ENCODE results near the gene CACUL1.
A peak's percentile ranks its signal among the peaks of the same experiment; 100 is the strongest.
"Not testable (repeated sequence)": the region's sequence is repeated elsewhere in the genome, so short reads cannot be mapped to it uniquely, and the experiment has no call there.

The CACUL1 gene

DNA sequence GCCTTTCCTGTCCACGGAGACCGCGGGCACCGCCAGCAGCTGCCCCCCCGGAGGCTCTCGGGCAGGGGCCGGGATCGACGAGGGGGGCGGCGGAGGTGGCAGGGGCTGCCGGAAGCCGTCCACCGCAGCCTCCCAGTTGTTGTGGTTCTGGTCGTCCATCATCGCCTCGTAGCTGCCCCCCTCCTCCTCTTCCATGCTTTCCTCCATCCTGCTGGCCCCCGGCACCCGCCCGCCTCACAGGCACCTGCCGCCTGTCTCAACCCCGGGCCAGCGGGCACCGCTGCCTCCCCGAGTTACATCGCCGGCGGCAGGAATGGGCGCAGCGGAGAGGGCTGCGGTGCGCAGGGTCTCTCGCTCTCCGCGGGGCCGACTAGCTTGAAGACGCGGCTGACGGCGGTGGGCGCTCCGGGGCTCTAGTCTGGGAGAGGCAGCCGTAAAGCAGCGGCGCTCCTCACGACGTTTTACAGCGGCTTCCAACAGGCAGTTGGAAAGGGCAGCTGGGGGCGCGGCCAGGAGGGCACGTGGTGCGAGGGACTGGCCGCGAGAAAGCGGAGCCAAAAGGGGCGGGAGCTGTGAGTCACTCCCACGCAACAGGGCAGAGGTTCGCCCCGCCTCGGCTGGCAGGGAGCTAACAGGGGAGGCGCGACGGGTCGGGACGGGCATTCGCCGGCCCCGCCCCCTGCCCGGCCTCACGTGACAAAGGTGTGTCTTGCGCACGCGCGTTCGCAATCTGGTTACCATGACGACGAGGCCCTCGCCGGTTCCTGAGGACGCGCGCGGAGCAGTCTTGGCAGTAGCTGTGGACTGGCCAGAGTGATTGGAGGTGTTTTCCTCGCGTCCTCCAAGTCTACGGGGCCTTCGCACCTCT is at the start of gene CACUL1:
TSS of gene CACUL1 (minus strand) at position 415 of the 868 bp plus-strand sequence. CDS start at position 207, 208 bp downstream.
- DNase-seq, result peak; percentile 95

DNA sequence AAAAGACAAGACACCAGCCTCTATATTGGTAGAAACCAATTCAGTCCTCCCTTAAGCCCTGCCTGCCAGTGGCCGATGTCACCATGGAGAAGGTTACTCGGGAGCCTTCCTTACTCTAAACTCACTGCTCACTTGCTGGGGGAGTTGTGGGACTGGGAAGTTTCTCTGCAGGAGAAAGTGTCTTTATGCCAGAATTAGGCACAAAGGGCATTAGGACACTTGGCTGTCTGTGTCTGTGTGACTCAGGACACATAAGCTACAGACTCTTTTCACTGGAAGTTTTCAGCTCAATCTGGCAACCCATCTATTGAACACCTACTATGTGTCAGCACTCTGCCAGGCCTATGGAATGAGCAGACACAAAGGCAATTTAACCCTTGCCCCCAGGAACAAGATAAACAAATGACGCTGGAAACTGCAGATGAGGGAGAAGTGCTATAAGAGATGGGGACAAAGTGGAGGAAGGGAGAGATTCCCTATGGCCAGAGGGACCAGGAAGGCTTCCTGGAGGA is 49.5 kb upstream of the CACUL1 start:
- DNase-seq, result no peak

DNA sequence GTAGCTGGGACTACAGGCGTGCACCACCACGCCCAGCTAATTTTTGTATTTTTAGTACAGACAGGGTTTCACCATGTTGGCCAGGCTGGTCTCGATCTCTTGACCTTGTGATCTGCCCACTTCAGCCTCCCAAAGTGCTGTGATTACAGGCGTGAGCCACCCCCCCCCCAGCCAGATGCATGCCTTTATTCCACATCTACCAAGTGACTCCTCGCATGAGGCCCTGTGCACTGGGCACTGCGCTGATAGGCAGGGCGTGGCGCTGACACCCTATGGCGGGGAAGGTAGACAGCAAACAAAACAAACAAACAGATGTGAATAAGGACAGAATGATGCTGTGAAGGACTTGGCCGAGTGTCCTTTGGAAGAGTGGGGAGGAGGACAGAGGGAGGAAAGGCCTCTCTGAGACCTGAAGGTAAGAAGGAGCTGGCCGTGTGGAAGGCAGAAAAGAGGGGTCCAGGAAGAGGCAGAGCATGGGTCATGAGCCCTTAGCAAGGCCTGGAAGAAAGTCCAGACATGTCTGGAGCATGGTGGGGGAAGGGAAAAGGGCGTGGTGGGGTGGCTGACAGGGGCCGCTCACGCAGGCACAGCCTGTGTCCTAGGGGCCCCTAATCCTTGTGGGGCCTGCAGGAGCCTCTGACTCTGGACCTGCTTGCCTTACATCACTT is 47.5 kb upstream of the CACUL1 start:
- no peak for DNase-seq

DNA sequence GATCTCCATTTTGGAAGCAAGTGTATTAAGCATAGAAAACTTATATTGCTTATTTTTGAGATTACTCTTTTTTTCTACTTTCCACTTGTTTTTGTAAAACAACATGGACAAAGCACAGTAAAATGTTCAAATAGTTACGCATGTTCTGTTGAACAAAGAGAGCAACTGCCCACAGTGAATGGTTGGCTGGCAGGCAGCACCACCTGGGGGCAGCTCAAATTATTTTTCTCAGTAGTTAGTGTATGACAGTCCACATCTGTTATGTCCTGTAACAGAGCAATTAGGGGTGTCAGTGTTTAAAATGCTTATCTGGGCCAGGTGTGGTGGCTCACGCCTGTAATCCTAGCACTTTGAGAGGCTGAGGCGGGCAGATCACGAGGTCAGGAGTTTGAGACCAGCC is 46.1 kb upstream of the CACUL1 start:
- no peak for DNase-seq

DNA sequence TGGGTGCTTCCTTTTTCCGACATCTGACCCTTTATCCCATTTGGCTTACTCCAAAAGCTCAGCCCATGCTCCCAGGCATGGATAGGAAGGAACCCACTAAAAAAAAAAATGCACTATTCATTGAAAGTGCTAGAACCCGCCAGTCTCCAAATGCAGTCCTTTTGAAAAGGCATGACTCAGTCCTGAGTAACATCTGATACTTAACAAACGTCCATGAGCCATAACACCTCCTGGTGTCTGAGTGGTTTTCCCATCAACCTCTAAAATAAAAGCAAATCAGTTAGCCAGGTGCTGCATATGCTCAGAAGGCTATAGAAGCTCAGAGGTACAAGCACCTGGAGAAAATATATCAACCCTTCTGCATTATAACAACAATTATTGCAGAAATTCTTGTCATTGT is 45.0 kb upstream of the CACUL1 start:
- peak; percentile 28 for DNase-seq

DNA sequence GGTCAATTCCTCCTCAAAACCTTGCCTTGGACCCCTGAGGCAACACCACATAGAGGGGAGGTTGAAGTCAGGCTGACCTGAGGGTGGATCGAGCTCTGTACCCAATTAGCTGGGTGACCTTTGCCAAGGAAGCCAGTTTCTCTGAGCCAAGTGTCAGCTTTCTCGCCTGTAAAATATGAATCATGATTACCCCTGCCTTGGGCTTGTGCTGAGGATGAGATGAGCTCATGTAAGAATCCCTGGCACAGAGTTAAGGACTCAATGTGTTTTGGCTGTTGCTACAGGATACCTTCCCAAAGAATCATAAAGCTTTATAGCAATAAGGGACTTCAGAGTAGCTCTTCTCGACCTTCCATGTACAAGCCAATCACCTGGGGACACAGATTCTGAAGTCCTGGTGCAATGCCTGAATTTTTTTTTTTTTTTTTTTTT is 43.5 kb upstream of the CACUL1 start:
- peak; percentile 60 for DNase-seq

DNA sequence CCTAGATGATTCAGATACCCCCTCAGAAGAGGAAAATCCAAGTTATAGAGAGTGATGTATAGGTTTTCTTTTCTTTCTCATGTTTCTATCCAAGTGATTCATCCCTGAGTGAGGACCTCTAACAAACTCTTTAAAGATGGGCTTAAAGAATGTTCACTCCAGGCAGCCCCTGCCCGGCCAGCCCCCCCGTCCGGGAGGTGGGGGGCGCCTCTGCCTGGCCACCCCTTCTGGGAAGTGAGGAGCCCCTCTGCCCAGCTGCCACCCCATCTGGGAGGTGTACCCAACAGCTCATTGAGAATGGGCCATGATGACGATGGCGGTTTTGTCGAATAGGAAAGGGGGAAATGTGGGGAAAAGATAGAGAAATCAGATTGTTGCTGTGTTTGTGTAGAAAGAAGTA is 40.2 kb upstream of the CACUL1 start:
- DNase-seq, result not testable (repeated sequence)

DNA sequence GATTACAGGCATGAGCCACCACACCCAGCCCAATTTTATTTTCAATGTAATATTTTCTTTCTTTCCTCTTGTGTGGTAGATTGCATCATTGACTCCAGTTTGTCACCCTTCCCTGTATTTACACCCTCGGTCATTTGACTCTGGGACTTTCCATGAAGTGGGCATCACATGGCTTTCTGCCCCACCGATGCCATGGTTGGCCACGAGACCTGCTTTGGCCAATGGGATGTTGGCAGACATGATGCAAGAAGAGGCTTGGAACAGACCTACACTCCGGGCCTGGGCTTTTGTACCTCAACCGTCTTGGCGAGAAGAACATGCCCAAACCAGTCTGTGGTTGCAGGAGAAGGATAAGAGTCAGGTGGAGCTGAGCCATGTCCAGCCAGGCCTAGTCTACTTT is 38.8 kb upstream of the CACUL1 start:
- DNase-seq, result no peak

DNA sequence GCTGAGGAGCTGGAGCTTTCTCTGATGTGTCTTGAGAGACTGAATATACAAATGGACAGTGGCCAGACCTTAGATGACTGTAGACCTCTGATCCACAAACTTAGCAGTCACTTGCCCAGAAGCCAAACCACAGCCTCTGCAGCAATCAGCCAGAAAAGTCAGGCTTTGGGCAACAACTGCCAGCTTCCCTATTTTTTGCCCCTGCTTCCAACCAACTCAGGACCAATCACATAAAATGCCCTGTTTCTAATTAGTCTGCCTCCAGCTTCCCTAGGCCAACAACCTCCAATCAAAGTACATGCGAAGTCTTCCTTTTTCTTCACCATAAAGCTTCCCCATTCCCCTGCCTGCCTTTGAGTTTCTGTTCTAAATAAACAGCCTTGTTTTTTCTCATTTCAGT is 37.8 kb upstream of the CACUL1 start:
- DNase-seq, result no peak

DNA sequence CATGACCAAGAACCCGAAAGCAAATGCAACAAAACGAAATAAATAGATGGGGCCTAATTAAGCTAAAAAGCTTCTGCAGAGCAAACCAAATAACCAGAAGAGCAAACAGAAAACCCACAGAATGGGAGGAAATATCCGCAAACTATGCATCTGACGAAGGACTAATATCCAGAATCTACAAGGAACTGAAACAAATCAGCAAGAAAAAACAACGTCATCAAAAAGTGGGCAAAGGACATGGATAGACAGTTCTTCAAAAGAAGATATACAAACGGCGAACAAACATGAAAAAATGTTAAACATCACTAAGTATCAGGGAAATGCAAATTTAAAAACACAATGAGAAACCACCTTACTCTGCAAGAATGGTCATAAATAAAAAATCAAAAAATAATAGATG is 35.3 kb upstream of the CACUL1 start:
- no peak for DNase-seq

DNA sequence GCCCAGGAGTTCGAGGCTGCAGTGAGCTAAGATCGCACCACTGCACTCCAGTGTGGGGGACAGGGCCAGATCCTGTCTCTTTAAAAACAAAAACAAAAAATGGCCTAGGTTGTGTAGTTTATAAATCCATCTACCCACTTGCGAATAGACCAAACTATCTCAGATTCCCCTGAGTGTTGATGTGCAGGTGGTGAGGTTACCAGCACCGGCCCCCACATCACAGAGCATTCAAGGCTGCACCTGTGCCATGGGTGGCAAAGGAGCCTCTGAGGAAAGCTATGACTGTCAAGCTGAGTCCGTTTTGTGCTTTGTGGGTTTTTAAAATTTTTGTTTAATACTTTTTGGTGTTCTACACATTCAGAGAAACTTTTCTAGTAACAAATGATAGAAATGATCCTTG is 30.8 kb upstream of the CACUL1 start:
- no peak for DNase-seq

DNA sequence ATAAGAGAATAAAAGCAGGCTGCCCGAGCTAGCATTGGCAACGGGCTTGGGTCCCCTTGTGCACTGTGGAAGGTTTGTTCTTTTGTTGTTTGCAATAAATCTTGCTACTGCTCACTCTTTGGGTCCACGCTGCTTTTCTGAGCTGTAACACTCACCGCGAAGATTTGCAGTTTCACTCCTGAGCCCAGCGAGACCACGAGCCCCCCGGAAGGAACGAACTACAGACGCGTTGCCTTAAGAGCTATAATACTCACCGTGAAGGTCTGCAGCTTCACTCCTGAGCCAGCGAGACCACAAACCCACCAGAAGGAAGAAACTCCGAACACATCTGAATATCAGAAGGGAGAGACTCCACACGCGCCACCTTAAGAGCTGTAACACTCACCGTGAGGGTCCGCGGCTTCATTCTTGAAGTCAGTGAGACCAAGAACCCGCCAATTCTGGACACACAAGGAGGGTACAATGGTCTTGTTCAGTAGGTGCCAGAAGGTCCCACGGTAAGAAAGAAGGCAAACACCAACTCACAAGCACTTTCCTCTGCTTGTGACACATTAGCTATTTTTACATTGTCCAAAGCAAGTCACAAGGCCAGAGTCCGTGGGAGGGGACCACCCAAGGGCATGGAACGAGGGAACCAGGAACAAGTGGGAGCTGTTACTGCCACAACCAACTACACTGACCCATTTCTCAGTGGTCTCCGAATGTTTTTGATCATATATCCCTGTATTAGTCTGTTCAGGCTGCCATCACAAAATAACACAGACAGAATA is 29.2 kb upstream of the CACUL1 start:
- DNase-seq, result no peak

DNA sequence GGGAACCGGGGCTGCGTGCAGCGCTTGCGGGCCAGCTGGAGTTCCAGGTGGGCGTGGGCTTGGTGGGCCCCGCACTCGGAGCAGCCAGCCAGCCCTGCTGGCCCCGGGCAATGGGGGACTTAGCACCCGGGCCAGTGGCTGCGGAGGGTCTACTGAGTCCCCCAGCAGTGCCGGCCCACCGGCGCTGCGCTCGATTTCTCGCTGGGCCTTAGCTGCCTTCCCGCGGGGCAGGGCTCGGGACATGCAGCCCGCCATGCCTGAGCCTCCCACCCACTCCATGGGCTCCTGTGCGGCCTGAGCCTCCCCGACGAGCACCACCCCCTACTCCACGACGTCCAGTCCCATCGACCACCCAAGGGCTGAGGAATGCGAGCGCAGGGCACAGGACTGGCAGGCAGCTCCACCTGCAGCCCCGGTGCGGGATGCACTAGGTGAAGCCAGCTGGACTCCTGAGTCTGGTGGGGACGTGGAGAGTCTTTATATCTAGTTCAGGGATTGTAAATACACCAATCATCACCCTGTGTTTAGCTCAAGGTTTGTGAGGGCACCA is 28.2 kb upstream of the CACUL1 start:
- not testable (repeated sequence) for DNase-seq

DNA sequence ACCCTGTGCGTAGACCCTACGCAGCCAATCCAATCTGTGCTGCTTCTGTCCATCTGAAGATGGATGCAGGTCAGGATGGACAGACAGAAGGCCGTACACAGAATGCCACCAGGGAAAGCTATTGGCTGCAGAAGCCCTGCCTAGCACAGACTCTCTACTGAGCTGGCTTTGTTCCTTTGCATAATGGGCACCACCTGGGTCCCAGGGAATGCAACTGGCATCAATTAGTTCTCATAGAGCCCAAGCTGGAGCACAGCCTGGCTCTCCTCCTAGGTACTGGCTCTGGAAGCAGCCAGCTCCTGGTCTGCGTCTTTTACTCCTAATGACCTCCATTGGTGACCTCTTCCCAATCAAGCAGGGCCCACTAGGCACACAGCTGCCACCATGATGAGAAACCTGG is 26.8 kb upstream of the CACUL1 start:
- no peak for DNase-seq

DNA sequence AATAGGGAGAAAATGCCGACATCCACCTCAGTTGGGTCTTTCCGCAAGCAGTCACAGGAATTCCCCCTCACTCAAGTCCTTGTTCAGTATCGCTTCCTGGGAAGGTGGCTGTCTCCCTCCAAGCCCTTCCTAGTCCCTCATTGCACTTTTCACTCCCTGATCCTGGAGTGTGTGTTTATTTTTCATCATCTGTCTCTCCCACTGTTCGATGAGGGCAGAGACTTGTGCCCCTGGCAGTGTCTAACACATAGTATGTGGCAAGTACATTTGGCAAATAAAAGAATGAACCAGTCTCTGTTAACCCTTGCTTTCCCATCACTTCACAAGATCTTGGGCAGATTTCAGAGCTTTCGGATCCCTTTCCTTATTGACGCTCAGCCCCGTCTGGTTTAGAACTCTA is 24.0 kb upstream of the CACUL1 start:
- DNase-seq, result no peak

DNA sequence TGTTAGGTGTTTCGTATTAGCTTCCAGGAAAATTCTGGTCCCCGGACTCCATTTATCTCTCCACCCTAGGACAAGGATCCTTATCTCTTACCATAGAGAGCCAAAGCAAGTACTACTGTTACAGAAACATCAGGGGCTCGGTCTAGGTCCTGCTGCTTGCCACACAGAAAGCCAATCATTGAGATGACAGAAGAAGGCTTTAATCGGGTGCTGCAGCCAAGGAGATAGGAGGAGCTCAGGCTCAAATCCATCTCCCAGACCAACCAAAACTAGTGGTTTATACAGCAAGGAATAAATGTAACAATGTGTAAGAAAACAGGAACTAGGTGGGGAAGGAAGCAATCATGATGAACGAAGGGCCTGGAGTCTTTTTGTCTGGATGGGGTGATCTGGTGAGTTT is 22.2 kb upstream of the CACUL1 start:
- no peak for DNase-seq

DNA sequence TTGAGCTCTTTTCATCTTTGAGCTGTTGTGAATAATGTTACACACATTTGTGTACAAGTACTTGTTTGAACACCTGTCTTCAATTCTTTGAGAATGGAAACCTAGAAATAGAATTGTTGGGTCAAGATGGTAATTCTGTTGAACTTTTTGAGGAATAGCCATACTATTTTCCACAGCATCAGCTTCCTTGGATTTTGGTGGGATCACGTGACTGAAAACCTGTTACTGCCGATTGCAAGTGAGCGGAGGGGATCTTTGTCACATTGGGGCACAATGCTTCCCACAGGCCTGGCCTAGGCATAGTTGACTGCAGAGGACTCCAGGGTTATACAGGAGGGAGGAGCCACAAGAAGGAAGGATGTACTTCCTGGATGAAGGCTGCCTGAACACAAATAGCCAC is 21.3 kb upstream of the CACUL1 start:
- DNase-seq, result no peak

DNA sequence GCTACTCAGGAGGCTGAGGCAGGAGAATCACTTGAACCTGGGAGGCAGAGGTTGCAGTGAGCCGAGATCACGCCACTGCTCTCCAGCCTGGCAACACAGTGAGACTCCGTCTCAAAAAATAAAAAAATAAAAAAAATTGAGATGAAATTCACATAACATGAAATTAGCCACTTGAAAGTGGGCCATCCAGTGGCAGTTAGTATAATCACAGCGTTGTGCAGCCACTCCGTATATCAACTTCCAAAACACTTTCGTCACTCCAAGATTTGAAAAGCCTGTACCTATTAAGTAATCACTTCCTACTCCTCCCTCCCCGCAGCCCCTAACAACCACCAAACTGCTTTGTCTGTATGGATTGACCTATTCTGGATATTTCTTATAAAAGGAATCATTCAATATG is 20.7 kb upstream of the CACUL1 start:
- no peak for DNase-seq

DNA sequence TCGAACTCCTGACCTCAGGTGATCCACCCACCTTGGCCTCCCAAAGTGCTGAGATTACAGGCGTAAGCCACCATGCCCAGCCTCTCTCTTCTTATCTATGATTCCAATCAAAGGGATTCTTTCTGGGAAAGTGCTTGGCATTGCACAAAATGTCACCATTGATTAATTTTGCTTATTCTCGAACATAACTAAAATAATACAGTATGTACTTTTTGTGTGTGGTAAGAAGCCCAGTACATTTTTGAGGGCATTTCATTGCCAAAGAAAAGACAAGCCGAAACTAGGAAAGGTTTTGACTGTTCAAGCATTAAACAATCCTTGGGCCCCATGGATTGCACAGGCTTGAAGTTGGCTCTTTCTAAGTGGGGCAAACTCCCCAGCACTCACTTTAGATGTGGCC is 18.3 kb upstream of the CACUL1 start:
- no peak for DNase-seq

DNA sequence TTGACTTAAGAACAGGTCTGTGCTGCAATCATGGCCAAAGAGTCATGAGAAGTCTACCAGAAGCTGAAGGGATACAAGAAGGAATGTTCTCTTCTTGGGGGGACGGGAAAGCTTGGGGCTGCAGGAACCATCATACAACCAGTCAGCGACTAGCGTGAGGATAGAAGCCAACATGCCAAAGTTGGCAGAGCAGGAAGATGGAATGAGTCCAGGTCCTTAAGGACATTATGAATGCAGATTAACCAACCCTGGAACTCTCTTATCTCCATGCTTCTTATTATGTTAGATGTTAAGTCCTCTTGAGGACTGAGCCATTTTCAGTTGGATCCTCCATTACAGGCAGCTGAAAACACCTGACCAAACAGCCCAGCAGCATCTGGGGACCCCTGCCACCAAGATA is 17.2 kb upstream of the CACUL1 start:
- no peak for DNase-seq

DNA sequence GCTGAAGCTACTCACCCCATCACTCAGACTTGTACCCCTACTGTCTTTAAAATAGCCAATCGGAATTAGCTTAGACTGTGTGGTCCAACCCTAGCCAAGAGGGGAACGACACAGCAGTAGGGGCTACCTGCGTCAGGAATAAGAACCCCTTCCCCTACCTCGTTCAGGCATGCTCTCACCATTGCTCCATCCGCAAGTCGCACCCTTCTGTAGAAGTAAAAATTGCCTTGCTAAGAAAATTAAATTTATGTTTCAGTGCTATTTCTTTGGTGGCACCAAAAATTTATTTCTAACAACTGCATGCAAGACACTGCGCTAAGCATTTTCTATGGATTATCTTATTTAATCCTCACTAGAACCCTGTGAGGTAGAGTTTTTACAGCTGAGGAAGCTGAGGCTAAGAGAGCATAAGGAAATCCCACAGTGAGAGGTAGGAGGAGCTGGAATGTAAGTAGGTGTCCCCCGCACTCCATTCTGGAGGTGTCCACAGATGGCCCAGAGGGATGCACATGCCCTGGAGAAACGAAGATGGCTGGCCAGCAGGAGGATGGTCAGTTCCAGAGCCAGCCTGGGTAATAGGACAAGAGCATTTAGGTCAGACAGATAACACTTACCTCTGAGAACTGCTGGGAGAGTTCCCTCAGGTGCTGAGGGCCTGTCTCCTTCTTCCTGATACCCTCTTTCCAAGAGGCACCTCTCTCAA is 15.3 kb upstream of the CACUL1 start:
- no peak for DNase-seq
